DOHH2 (cell line): Measurements from ENCODE around the gene JARID2.

Source experiments
- H3F3A ChIP-seq: fragments of 200-600 bp; sonication (generic), shearing (Covaris generic); 2 replicates; pipeline ENCODE4 v1.6.0; 2016; ENCODE audit warnings: antibody characterized with exemption, mild to moderate bottlenecking; ENCODE audit not compliant: control insufficient read depth, insufficient read depth
- H3K27ac ChIP-seq: fragments of 200-600 bp; sonication (generic); 2 replicates; pipeline ENCODE4 v1.5.1; 2014; ENCODE audit warnings: low read depth, mild to moderate bottlenecking, low read length, moderate library complexity
- H3K27me3 ChIP-seq: fragments of 200-600 bp; sonication (generic); 2 replicates; pipeline ENCODE4 v1.6.1; 2014; ENCODE audit warnings: mild to moderate bottlenecking, low read length, mixed read lengths; ENCODE audit not compliant: control insufficient read depth
- H3K36me3 ChIP-seq: fragments of 200-600 bp; sonication (generic); 2 replicates; pipeline ENCODE4 v1.6.1; 2014; ENCODE audit warnings: mild to moderate bottlenecking, low read length, moderate library complexity, mixed read lengths; ENCODE audit not compliant: control insufficient read depth
- H3K4me1 ChIP-seq: fragments of 200-600 bp; sonication (generic); 2 replicates; pipeline ENCODE4 v1.6.1; 2014; ENCODE audit warnings: mild to moderate bottlenecking, low read length, mixed read lengths; ENCODE audit not compliant: control insufficient read depth
- H3K4me2 ChIP-seq: fragments of 200-600 bp; sonication (generic); 2 replicates; pipeline ENCODE4 v1.6.0; 2014; ENCODE audit warnings: mild to moderate bottlenecking, low read length, moderate library complexity
- H3K4me3 ChIP-seq: fragments of 200-600 bp; sonication (generic); 2 replicates; pipeline ENCODE4 v1.5.1; 2014; ENCODE audit warnings: mild to moderate bottlenecking, low read length, mixed read lengths
- H3K79me2 ChIP-seq: fragments of 200-600 bp; sonication (generic); 2 replicates; pipeline ENCODE4 v1.6.1; 2014; ENCODE audit warnings: mild to moderate bottlenecking, low read length, mixed read lengths; ENCODE audit not compliant: control insufficient read depth
- H3K9me2 ChIP-seq: fragments of 200-600 bp; sonication (generic); replicated peaks from 2 replicates; pipeline ENCODE4 v1.6.1; 2014; ENCODE audit warnings: mild to moderate bottlenecking, low read length, mixed read lengths; ENCODE audit not compliant: control insufficient read depth
- H3K9me3 ChIP-seq: fragments of 200-600 bp; sonication (generic); 2 replicates; pipeline ENCODE4 v1.6.1; 2014; ENCODE audit warnings: antibody characterized with exemption, low read length, mixed read lengths; ENCODE audit not compliant: control insufficient read depth, insufficient read depth
- H4K20me1 ChIP-seq: fragments of 200-600 bp; sonication (generic); 2 replicates; pipeline ENCODE4 v1.6.0; 2014; ENCODE audit warnings: low read depth, mild to moderate bottlenecking, antibody characterized with exemption, low read length, moderate library complexity; ENCODE audit not compliant: control insufficient read depth, insufficient read depth
- EZH2phosphoT487 ChIP-seq: fragments of 200-600 bp; sonication (generic); IDR thresholded peaks from 2 replicates; pipeline ENCODE4 v1.6.1; 2017; ENCODE audit warnings: borderline replicate concordance, mild to moderate bottlenecking, antibody characterized with exemption, low read length, moderate library complexity, mixed read lengths
- TF ChIP-seq, protein P1 (sequence below): fragments of 200-600 bp; sonication (generic); IDR thresholded peaks from one replicate; pipeline ENCODE4 v1.5.1; 2014; ENCODE audit warnings: antibody characterized with exemption, mild to moderate bottlenecking, low read depth, low read length; ENCODE audit not compliant: poor library complexity, severe bottlenecking

Gene JARID2

GRCh38 chr6:15560713-15561112, 314.8 kb downstream of the JARID2 start:
- H3K4me3 ChIP-seq: no peak overlapping the region
- H3K4me1 ChIP-seq: peaks cover 10% of the 10 kb centered on the region
- no peaks in the 10 kb centered on the region for H4K20me1 ChIP-seq
- no peak overlapping the region for H3K27ac ChIP-seq
- H3F3A ChIP-seq: no peaks in the 10 kb centered on the region
- H3K27me3 ChIP-seq: no peaks in the 10 kb centered on the region
- H3K9me2 ChIP-seq: no peaks in the 10 kb centered on the region
- H3K36me3 ChIP-seq: no peaks in the 10 kb centered on the region
- H3K79me2 ChIP-seq: no peaks in the 10 kb centered on the region; the same call in 1 of the 2 replicates
- H3K4me2 ChIP-seq: no peak overlapping the region
- no peak for TF ChIP-seq EZH2phosphoT487
- TF ChIP-seq, protein P1, sequence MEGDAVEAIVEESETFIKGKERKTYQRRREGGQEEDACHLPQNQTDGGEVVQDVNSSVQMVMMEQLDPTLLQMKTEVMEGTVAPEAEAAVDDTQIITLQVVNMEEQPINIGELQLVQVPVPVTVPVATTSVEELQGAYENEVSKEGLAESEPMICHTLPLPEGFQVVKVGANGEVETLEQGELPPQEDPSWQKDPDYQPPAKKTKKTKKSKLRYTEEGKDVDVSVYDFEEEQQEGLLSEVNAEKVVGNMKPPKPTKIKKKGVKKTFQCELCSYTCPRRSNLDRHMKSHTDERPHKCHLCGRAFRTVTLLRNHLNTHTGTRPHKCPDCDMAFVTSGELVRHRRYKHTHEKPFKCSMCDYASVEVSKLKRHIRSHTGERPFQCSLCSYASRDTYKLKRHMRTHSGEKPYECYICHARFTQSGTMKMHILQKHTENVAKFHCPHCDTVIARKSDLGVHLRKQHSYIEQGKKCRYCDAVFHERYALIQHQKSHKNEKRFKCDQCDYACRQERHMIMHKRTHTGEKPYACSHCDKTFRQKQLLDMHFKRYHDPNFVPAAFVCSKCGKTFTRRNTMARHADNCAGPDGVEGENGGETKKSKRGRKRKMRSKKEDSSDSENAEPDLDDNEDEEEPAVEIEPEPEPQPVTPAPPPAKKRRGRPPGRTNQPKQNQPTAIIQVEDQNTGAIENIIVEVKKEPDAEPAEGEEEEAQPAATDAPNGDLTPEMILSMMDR: no peak
- H3K9me3 ChIP-seq: no peaks in the 10 kb centered on the region

DNA sequence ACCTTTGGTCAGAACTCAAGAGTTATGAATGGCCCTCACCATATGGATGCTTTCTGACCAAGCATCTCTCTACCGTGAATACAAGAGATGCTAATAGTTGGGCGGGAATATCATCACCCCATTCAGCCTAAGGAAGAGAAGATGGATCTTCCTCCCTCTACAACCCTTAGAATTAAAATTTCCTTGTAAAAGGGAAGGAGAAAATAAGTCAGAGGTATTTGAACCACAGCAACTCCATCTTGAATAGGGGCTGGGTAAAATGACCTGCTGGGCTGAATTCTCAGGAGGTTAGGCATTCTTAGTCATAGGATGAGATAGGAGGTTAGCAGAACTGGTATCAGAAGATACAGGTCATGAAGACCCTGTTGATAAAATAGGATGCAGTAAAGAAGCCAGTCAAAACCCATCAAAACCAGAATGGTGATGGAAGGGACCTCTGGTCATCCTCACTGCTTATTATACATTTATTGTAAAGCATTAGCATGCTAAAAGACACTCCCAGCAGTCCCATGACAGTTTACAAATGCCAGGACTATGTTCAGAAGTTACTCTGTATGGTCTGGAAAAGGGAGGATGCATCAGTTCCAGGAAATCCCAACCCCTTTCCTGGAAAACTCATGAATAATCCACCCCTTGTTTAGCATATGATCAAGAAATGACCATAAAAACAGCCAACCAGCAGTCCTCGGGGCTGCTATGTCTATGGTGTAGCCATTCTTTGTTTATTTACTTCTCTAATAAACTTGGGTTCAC, 315.8 kb downstream of the JARID2 start:
- H3F3A ChIP-seq: no peaks in the 10 kb centered on the region
- peaks cover 10% of the 10 kb centered on the region for H3K4me1 ChIP-seq
- H3K27me3 ChIP-seq: no peaks in the 10 kb centered on the region
- H4K20me1 ChIP-seq: no peaks in the 10 kb centered on the region
- H3K79me2 ChIP-seq: no peaks in the 10 kb centered on the region; the same call in 1 of the 2 replicates
- H3K36me3 ChIP-seq: no peaks in the 10 kb centered on the region
- H3K9me3 ChIP-seq: no peaks in the 10 kb centered on the region
- H3K27ac ChIP-seq: no peak overlapping the region
- no peak overlapping the region for H3K4me3 ChIP-seq
- no peaks in the 10 kb centered on the region for H3K9me2 ChIP-seq
- TF ChIP-seq, protein P1: no peak
- TF ChIP-seq EZH2phosphoT487: no peak
- H3K4me2 ChIP-seq: no peak overlapping the region

DNA sequence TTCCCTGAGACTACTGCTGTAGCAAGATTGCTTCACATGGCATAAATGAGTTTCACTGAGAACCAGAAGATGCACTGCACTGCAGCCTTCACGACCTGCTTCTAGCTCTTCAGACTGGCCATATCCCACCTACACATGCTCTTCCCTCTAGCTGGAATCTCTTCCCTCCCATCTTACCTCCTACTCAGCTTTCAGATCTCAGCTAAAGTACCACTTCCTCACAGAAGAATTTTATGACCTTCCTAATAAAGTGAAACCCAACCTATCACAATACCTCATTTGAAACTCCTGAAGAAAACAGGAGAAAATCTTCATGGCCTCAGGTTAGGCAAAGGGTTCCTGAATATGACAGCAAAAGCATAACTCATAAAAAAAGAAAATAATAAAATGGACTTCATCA, 317.1 kb downstream of the JARID2 start:
- TF ChIP-seq EZH2phosphoT487: no peak
- TF ChIP-seq, protein P1: no peak
- Histone ChIP-seq H3K4me2 (no peak overlapping the region), H3K9me2 (no peaks in the 10 kb centered on the region), H3K9me3 (no peaks in the 10 kb centered on the region), H3F3A (no peaks in the 10 kb centered on the region), H3K36me3 (no peaks in the 10 kb centered on the region), H3K4me1 (peaks cover 10% of the 10 kb centered on the region), H3K27me3 (no peaks in the 10 kb centered on the region), H3K79me2 (no peaks in the 10 kb centered on the region; the same call in 1 of the 2 replicates), H3K4me3 (no peak overlapping the region), H3K27ac (no peak overlapping the region), H4K20me1 (no peaks in the 10 kb centered on the region)
